Loucy (cell line): Measurements from ENCODE around the gene ENO4.

Experiments used
- EZH2phosphoT487 ChIP-seq: fragments of 200-600 bp; IDR thresholded peaks from 2 replicates; pipeline ENCODE4 v1.6.1; 2018; ENCODE audit warnings: antibody characterized with exemption, mild to moderate bottlenecking, moderate library complexity, borderline replicate concordance
- TF ChIP-seq, protein P1 (sequence below): fragments of 200-600 bp; sonication (generic); conservative IDR thresholded peaks from 2 replicates; pipeline ENCODE4 v1.5.1; 2014; ENCODE audit warnings: mild to moderate bottlenecking, antibody characterized with exemption, low read length

DNA sequence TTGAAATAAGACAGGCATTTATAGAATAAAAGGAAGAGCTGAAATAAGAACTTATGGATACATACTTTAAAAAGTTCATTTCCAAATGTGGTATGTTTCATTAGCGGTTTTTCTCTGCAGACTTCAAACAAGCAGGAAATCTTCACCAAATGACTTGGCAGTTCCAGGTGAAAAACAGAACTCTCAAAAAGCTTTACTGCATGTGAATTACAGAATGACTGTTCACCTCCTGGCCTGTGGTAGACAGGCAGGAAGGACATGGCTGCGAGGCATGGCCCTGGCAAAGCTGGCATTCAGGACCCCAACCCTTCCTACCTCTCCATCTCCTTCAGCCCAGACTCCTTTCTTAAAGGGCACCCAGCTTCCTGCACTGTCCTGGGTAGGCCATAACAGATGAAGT lies 21.2 kb upstream of the ENO4 start:
- TF ChIP-seq, protein P1, sequence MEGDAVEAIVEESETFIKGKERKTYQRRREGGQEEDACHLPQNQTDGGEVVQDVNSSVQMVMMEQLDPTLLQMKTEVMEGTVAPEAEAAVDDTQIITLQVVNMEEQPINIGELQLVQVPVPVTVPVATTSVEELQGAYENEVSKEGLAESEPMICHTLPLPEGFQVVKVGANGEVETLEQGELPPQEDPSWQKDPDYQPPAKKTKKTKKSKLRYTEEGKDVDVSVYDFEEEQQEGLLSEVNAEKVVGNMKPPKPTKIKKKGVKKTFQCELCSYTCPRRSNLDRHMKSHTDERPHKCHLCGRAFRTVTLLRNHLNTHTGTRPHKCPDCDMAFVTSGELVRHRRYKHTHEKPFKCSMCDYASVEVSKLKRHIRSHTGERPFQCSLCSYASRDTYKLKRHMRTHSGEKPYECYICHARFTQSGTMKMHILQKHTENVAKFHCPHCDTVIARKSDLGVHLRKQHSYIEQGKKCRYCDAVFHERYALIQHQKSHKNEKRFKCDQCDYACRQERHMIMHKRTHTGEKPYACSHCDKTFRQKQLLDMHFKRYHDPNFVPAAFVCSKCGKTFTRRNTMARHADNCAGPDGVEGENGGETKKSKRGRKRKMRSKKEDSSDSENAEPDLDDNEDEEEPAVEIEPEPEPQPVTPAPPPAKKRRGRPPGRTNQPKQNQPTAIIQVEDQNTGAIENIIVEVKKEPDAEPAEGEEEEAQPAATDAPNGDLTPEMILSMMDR = no peak
- TF ChIP-seq EZH2phosphoT487 = no peak
